ENCODE results near the gene FAM50B. TPM values are rescaled to one million over a fixed set of nuclear protein-coding genes. Genes with fewer than 3 reads are reported as not detected.

Gene FAM50B
- total RNA-seq, 1 experiment from 2014 or later = 3.3 TPM

- 0 out of 2 replicates have a peak, but pooled peaks cover 3% of the 10 kb centered on the region for H3K4me1 ChIP-seq (ENCODE audit: insufficient read depth, low read length)
- H3K27ac Mint-ChIP-seq = no peak overlapping the region
Observed at GRCh38 chr6:3843379-3844096, 5.6 kb upstream of the FAM50B start.

More at GRCh38 chr6:3843379-3844096, 5.6 kb upstream of the FAM50B start:
- no peaks in the 10 kb centered on the region for H4K20me1 ChIP-seq (ENCODE audit: control insufficient read depth, insufficient read depth, insufficient read length)
- H4K8ac ChIP-seq (replicated peaks; ENCODE audit: insufficient read length, low read depth, low read length) = no peak overlapping the region
- H3K14ac ChIP-seq (ENCODE audit: insufficient read depth, low read length) = no peak overlapping the region
- Mint-ChIP-seq H3K4me3 (no peak overlapping the region), H3K36me3 (ENCODE audit: insufficient read depth in 1 of 3, low read depth in 3 of 3) (no peaks in the 10 kb centered on the region; a peak in 1 of 7 replicates), H3K27me3 (ENCODE audit: low read depth) (peaks cover 7% of the 10 kb centered on the region), H3K4me1 (peaks cover 9 to 10% of the 10 kb centered on the region in 2 experiments), H3K9me3 (no peaks in the 10 kb centered on the region)
- no peaks in the 10 kb centered on the region for H3K27me3 ChIP-seq (ENCODE audit: insufficient read depth, low read length)
- H3K27ac ChIP-seq (ENCODE audit: insufficient read length, low read depth, low read length) = no peak overlapping the region
- no peak overlapping the region for H3K23ac ChIP-seq (ENCODE audit: insufficient read length, low read depth, low read length)
- DNase-seq = no peak
- H3K9ac ChIP-seq (ENCODE audit: extremely low read depth, insufficient read length, low read length) = no peak overlapping the region
- H3K18ac ChIP-seq (ENCODE audit: insufficient read length, low read depth, low read length) = no peak overlapping the region
- H2BK120ac ChIP-seq (ENCODE audit: low read depth, low read length, poor library complexity, severe bottlenecking) = no peak overlapping the region
- no peak overlapping the region for H3K4me2 ChIP-seq (ENCODE audit: insufficient read depth, insufficient read length, low read length)
- H3T11ph ChIP-seq (ENCODE audit: low read length) = no peak overlapping the region
- no peaks in the 10 kb centered on the region for H3K9me3 ChIP-seq (ENCODE audit: control insufficient read depth, low read depth, low read length)
- no peaks in the 10 kb centered on the region for H3K23me2 ChIP-seq (ENCODE audit: insufficient read length, low read depth, low read length, poor library complexity, severe bottlenecking)
- no peak overlapping the region for H2BK20ac ChIP-seq (ENCODE audit: low read depth, low read length, poor library complexity, severe bottlenecking)
- no peak overlapping the region for H2BK15ac ChIP-seq (ENCODE audit: low read depth, low read length)
- no peak overlapping the region for H3K4ac ChIP-seq (ENCODE audit: low read depth, low read length)
- no peak overlapping the region for H4K91ac ChIP-seq (ENCODE audit: insufficient read length, low read depth, low read length)
- no CpG with 5 or more reads among the region's 9 CpGs for WGBS (ENCODE audit: extremely low coverage, insufficient read length, low lambda C conversion rate)
- no peak overlapping the region for H4K5ac ChIP-seq (ENCODE audit: insufficient read length, low read depth, low read length)
- no peak for TF ChIP-seq CTCF (conservative IDR thresholded peaks at IDR 0.05)
- no peak overlapping the region for H3K56ac ChIP-seq (ENCODE audit: insufficient read length, low read depth, low read length)
- no peaks in the 10 kb centered on the region for H3K79me2 ChIP-seq (ENCODE audit: insufficient read depth, low read length)
- no peak overlapping the region for H2BK12ac ChIP-seq (ENCODE audit: insufficient read length, low read depth, low read length)
- no peak overlapping the region for H2AK5ac ChIP-seq (ENCODE audit: insufficient read length, low read length)
- no peak overlapping the region for H2BK5ac ChIP-seq (ENCODE audit: insufficient read length, low read length)
- H2AFZ ChIP-seq (ENCODE audit: low read length) = no peak overlapping the region
- H3K79me1 ChIP-seq (ENCODE audit: insufficient read depth, low read depth, low read length, poor library complexity, severe bottlenecking) = no peaks in the 10 kb centered on the region
